OCI-LY7 (cell line): ENCODE results near the gene SLC31A1.

ENCODE experiments used
- CTCF ChIP-seq: fragments of 200-600 bp; sonication (generic); conservative IDR thresholded peaks from 2 replicates; pipeline ENCODE4 v1.5.1; 2014; ENCODE audit warnings: mild to moderate bottlenecking, antibody characterized with exemption, low read length, moderate library complexity, mixed read lengths
- EZH2phosphoT487 ChIP-seq: fragments of 200-600 bp; sonication (generic); IDR thresholded peaks from 2 replicates; pipeline ENCODE4 v1.6.1; 2018; ENCODE audit warnings: low read depth, borderline replicate concordance, mild to moderate bottlenecking, mixed run types, antibody characterized with exemption, low read length, moderate library complexity, mixed read lengths

DNA sequence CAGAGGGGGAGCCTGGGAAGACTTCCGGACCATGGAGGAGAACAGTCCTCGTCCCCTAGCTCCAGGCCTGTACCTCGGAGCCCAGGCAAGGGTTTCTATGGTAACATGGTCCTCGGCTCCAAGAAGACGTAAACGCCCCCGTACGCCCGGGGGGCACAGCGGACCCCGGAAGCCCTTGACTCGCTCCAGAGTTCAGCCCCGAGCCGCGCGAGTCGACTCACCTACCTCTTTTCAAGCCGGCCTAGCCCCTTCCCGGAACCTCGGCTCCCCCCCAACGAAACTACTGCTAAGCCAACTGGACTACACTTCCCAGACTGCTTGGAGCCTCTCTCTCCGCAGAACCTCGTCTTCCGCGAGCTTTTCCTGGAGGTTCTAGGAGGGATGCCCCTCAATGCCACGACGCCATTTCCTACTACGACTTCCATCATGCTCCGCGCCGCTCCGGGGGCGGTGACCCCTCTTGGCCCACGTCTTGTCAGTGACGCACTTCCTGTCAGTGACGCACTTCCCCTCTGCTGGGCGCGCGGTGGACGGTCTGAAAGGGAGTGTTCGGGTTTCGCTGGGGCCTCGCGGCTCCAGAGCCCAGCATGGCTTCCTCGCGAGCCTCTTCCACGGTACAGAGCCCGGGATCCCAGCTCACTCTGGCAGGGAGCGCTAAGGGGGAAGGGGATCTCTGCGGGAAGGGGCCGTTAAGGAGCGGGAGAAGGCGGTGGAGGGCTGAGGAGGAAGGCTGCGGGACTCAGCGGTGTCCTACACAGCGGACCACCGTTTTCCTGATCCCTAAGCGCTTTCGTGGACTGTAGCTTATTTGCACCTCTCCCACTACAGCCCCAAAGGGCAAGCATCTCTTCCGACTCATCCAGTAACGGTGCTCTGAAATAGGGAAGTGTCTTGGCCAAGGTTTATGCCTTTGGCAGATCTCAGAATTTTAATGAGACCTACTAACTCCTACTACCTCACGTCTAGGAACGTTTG, 54.1 kb downstream of the SLC31A1 start, which contains the start of the genes CDC26 and PRPF4:
- TF ChIP-seq CTCF (no peak), EZH2phosphoT487 (no peak)
